ENCODE measurements around the gene TMEM178B.

Gene TMEM178B

DNA sequence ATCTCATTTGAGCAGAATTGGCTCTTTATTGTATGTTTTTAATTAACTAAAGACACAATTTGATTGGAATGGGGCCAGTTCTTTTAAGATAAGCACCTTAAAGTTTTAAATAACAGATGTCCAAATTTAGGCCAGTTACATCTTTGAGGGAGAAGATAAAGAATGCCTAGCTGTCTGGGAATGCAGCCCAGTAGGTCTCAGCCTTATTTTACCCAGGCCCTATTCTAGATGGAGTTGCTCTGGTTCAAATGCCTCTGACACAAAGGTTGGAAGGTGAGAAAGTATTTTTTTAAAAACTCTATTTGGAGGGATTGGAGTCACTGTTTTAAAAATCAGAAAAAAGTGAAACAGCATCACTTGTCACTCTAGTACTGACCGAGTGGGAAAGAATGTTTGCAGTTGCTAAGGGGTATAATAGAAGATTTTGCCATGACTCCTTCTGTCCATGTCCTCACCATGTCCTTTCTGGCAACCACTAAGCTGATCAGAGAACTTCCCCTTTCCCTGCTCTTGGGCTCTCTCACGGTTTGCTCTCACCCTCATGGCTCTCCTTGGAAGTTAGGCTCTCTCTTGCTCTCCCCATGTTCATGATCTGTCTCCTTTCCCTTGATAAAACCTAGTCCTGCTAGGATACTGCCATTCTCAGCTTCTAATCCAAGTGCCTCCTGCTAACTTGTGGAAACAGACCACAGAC is 239.1 kb downstream of the TMEM178B start:
- Histone ChIP-seq H3K4ac (ENCODE audit: low read length) (no peak overlapping the region), H3K14ac (ENCODE audit: low read length) (no peak overlapping the region), H3K79me1 (ENCODE audit: low read depth, low read length) (no peaks in the 10 kb centered on the region), H3K9ac (ENCODE audit: low read depth, low read length, poor library complexity) (no peak overlapping the region), H3K4me3 (ENCODE audit: low read length in 2 of 2) (no peak overlapping the region), H3K27me3 (ENCODE audit: control insufficient read depth in 3 of 3, insufficient read depth in 3 of 3, low read depth in 1 of 3, low read length in 3 of 3) (no peaks in the 10 kb centered on the region), H3K23ac (ENCODE audit: low read depth, low read length, poor library complexity) (no peak overlapping the region), H3K4me2 (ENCODE audit: insufficient read depth, low read length, poor library complexity, severe bottlenecking) (no peak overlapping the region), H2AFZ (ENCODE audit: low read length) (no peak overlapping the region), H2BK12ac (ENCODE audit: low read length) (no peak overlapping the region), H3K36me3 (replicated peaks in 1 of 2; ENCODE audit: control insufficient read depth in 2 of 2, insufficient read depth in 2 of 2, low read length in 2 of 2) (no peaks in the 10 kb centered on the region), H2BK15ac (ENCODE audit: low read length) (no peak overlapping the region), H3K18ac (ENCODE audit: low read length) (no peak overlapping the region), H3K4me1 (ENCODE audit: control insufficient read depth in 2 of 2, insufficient read depth in 1 of 2, low read depth in 1 of 2, low read length in 2 of 2) (no peaks in the 10 kb centered on the region), H4K8ac (ENCODE audit: low read depth, low read length) (no peak overlapping the region), H2AK5ac (ENCODE audit: low read depth, low read length) (no peak overlapping the region), H3K9me3 (replicated peaks in 1 of 2; ENCODE audit: control insufficient read depth in 2 of 2, insufficient read depth in 1 of 2, low read depth in 1 of 2, low read length in 2 of 2) (no peaks in the 10 kb centered on the region), H4K91ac (ENCODE audit: low read depth, low read length, poor library complexity) (no peak overlapping the region), H2BK5ac (ENCODE audit: low read length) (no peak overlapping the region), H3K27ac (replicated peaks; ENCODE audit: low read length) (no peak overlapping the region), H2BK120ac (ENCODE audit: low read depth, low read length) (no peak overlapping the region)
- no peak for DNase-seq (ENCODE audit: low spot score)
- WGBS, 2 donors (ENCODE audit: extremely low coverage in 2 of 2, insufficient read length in 2 of 2, insufficient replicate concordance in 1 of 2) = no CpG with 5 or more reads among the region's 2 CpGs

GRCh38 chr7:141313896-141314295 is 240.0 kb downstream of the TMEM178B start:
- no peak overlapping the region for H2BK15ac ChIP-seq (ENCODE audit: low read length)
- no peak overlapping the region for H3K23ac ChIP-seq (ENCODE audit: low read depth, low read length, poor library complexity)
- DNase-seq (ENCODE audit: low spot score) = no peak
- no peaks in the 10 kb centered on the region for H3K9me3 ChIP-seq (replicated peaks in 1 of 2; ENCODE audit: control insufficient read depth in 2 of 2, insufficient read depth in 1 of 2, low read depth in 1 of 2, low read length in 2 of 2)
- no peak overlapping the region for H3K18ac ChIP-seq (ENCODE audit: low read length)
- H3K4ac ChIP-seq (ENCODE audit: low read length) = no peak overlapping the region
- H3K14ac ChIP-seq (ENCODE audit: low read length) = no peak overlapping the region
- H2BK120ac ChIP-seq (ENCODE audit: low read depth, low read length) = no peak overlapping the region
- WGBS, 2 donors (ENCODE audit: extremely low coverage in 2 of 2, insufficient read length in 2 of 2, insufficient replicate concordance in 1 of 2) = no CpG with 5 or more reads among the region's 5 CpGs
- no peak overlapping the region for H4K8ac ChIP-seq (ENCODE audit: low read depth, low read length)
- H3K4me3 ChIP-seq (ENCODE audit: low read length in 2 of 2) = no peak overlapping the region
- H3K9ac ChIP-seq (ENCODE audit: low read depth, low read length, poor library complexity) = no peak overlapping the region
- no peak overlapping the region for H3K4me2 ChIP-seq (ENCODE audit: insufficient read depth, low read length, poor library complexity, severe bottlenecking)
- no peaks in the 10 kb centered on the region for H3K36me3 ChIP-seq (replicated peaks in 1 of 2; ENCODE audit: control insufficient read depth in 2 of 2, insufficient read depth in 2 of 2, low read length in 2 of 2)
- H3K79me1 ChIP-seq (ENCODE audit: low read depth, low read length) = no peaks in the 10 kb centered on the region
- no peak overlapping the region for H2AFZ ChIP-seq (ENCODE audit: low read length)
- H2BK12ac ChIP-seq (ENCODE audit: low read length) = no peak overlapping the region
- no peaks in the 10 kb centered on the region for H3K4me1 ChIP-seq (ENCODE audit: control insufficient read depth in 2 of 2, insufficient read depth in 1 of 2, low read depth in 1 of 2, low read length in 2 of 2)
- no peak overlapping the region for H2AK5ac ChIP-seq (ENCODE audit: low read depth, low read length)
- H3K27me3 ChIP-seq (ENCODE audit: control insufficient read depth in 3 of 3, insufficient read depth in 3 of 3, low read depth in 1 of 3, low read length in 3 of 3) = no peaks in the 10 kb centered on the region
- no peak overlapping the region for H2BK5ac ChIP-seq (ENCODE audit: low read length)
- H4K91ac ChIP-seq (ENCODE audit: low read depth, low read length, poor library complexity) = no peak overlapping the region
- no peak overlapping the region for H3K27ac ChIP-seq (replicated peaks; ENCODE audit: low read length)

GRCh38 chr7:141317033-141317585 is 243.2 kb downstream of the TMEM178B start:
- Histone ChIP-seq H3K4ac (ENCODE audit: low read length) (no peak overlapping the region), H4K8ac (ENCODE audit: low read depth, low read length) (no peak overlapping the region), H3K14ac (ENCODE audit: low read length) (no peak overlapping the region), H2BK120ac (ENCODE audit: low read depth, low read length) (no peak overlapping the region), H3K27me3 (ENCODE audit: control insufficient read depth in 3 of 3, insufficient read depth in 3 of 3, low read depth in 1 of 3, low read length in 3 of 3) (no peaks in the 10 kb centered on the region), H2BK5ac (ENCODE audit: low read length) (no peak overlapping the region), H3K27ac (replicated peaks; ENCODE audit: low read length) (no peak overlapping the region), H3K4me1 (ENCODE audit: control insufficient read depth in 2 of 2, insufficient read depth in 1 of 2, low read depth in 1 of 2, low read length in 2 of 2) (no peaks in the 10 kb centered on the region), H2BK12ac (ENCODE audit: low read length) (no peak overlapping the region), H3K9me3 (replicated peaks in 1 of 2; ENCODE audit: control insufficient read depth in 2 of 2, insufficient read depth in 1 of 2, low read depth in 1 of 2, low read length in 2 of 2) (peaks cover 0 to 5% of the 10 kb centered on the region in 2 donors), H3K23ac (ENCODE audit: low read depth, low read length, poor library complexity) (no peak overlapping the region), H2BK15ac (ENCODE audit: low read length) (no peak overlapping the region), H3K36me3 (replicated peaks in 1 of 2; ENCODE audit: control insufficient read depth in 2 of 2, insufficient read depth in 2 of 2, low read length in 2 of 2) (no peaks in the 10 kb centered on the region), H3K4me3 (ENCODE audit: low read length in 2 of 2) (no peak overlapping the region), H3K18ac (ENCODE audit: low read length) (no peak overlapping the region), H2AK5ac (ENCODE audit: low read depth, low read length) (no peak overlapping the region), H4K91ac (ENCODE audit: low read depth, low read length, poor library complexity) (no peak overlapping the region), H3K4me2 (ENCODE audit: insufficient read depth, low read length, poor library complexity, severe bottlenecking) (no peak overlapping the region), H2AFZ (ENCODE audit: low read length) (no peak overlapping the region), H3K79me1 (ENCODE audit: low read depth, low read length) (peaks cover 3% of the 10 kb centered on the region), H3K9ac (ENCODE audit: low read depth, low read length, poor library complexity) (no peak overlapping the region)
- no CpG with 5 or more reads among the region's 3 CpGs for WGBS, 2 donors (ENCODE audit: extremely low coverage in 2 of 2, insufficient read length in 2 of 2, insufficient replicate concordance in 1 of 2)
- no peak for DNase-seq (ENCODE audit: low spot score)

GRCh38 chr7:141320287-141320686 is 246.4 kb downstream of the TMEM178B start:
- Histone ChIP-seq H2BK120ac (ENCODE audit: low read depth, low read length) (no peak overlapping the region), H3K4me1 (ENCODE audit: control insufficient read depth in 2 of 2, insufficient read depth in 1 of 2, low read depth in 1 of 2, low read length in 2 of 2) (peaks cover 0 to 6% of the 10 kb centered on the region in 2 donors), H2AFZ (ENCODE audit: low read length) (no peak overlapping the region), H3K27ac (replicated peaks; ENCODE audit: low read length) (no peak overlapping the region), H3K27me3 (ENCODE audit: control insufficient read depth in 3 of 3, insufficient read depth in 3 of 3, low read depth in 1 of 3, low read length in 3 of 3) (no peaks in the 10 kb centered on the region), H3K4me2 (ENCODE audit: insufficient read depth, low read length, poor library complexity, severe bottlenecking) (no peak overlapping the region), H2AK5ac (ENCODE audit: low read depth, low read length) (no peak overlapping the region), H3K79me1 (ENCODE audit: low read depth, low read length) (peaks cover 5% of the 10 kb centered on the region), H2BK12ac (ENCODE audit: low read length) (no peak overlapping the region), H3K9ac (ENCODE audit: low read depth, low read length, poor library complexity) (no peak overlapping the region), H3K4me3 (ENCODE audit: low read length in 2 of 2) (no peak overlapping the region), H3K14ac (ENCODE audit: low read length) (no peak overlapping the region), H3K4ac (ENCODE audit: low read length) (no peak overlapping the region), H3K23ac (ENCODE audit: low read depth, low read length, poor library complexity) (no peak overlapping the region), H3K9me3 (replicated peaks in 1 of 2; ENCODE audit: control insufficient read depth in 2 of 2, insufficient read depth in 1 of 2, low read depth in 1 of 2, low read length in 2 of 2) (peaks cover 0 to 5% of the 10 kb centered on the region in 2 donors), H2BK5ac (ENCODE audit: low read length) (no peak overlapping the region), H3K36me3 (replicated peaks in 1 of 2; ENCODE audit: control insufficient read depth in 2 of 2, insufficient read depth in 2 of 2, low read length in 2 of 2) (no peaks in the 10 kb centered on the region), H2BK15ac (ENCODE audit: low read length) (no peak overlapping the region), H4K8ac (ENCODE audit: low read depth, low read length) (no peak overlapping the region), H4K91ac (ENCODE audit: low read depth, low read length, poor library complexity) (no peak overlapping the region), H3K18ac (ENCODE audit: low read length) (no peak overlapping the region)
- DNase-seq (ENCODE audit: low spot score) = no peak
- WGBS, 2 donors (ENCODE audit: extremely low coverage in 2 of 2, insufficient read length in 2 of 2, insufficient replicate concordance in 1 of 2) = no CpG with 5 or more reads among the region's 3 CpGs
